GM23338 (cell line): ENCODE measurements around the gene GH1. TPM values are rescaled to one million over a fixed set of nuclear protein-coding genes. Genes with fewer than 3 reads are reported as not detected.
"Not testable (repeated sequence)": the region's sequence is repeated elsewhere in the genome, so short reads cannot be mapped to it uniquely, and the experiment has no call there.

Experiments
- ATAC-seq: fragments of 200-7000 bp; cut with Tn5 transposase; 3 replicates; pipeline ENCODE4 v1.9.1; 2020
- DNase-seq: peaks from one replicate; pipeline ENCODE4 v3.0.0-alpha.2; 2015; ENCODE audit warnings: low spot score
- H2AFZ ChIP-seq: fragments of 200-600 bp; sonication (generic); 2 replicates; pipeline ENCODE4 v1.8.0; 2016; ENCODE audit warnings: antibody characterized with exemption, mild to moderate bottlenecking, moderate library complexity
- H3F3A ChIP-seq: fragments of 200-600 bp; sonication (generic); replicated peaks from 2 replicates; pipeline ENCODE4 v1.8.0; 2017; ENCODE audit warnings: antibody characterized with exemption, mixed run types, low read depth
- H3K27ac ChIP-seq: fragments of 200-600 bp; sonication (generic); 2 replicates; pipeline ENCODE4 v1.6.1; 2016; ENCODE audit warnings: low read depth
- H3K27me3 ChIP-seq: fragments of 200-600 bp; sonication (generic); 2 replicates; pipeline ENCODE4 v1.8.0; 2016; ENCODE audit warnings: mild to moderate bottlenecking, mixed run types, moderate library complexity; ENCODE audit not compliant: insufficient read depth
- H3K36me3 ChIP-seq: fragments of 200-600 bp; sonication (generic); 2 replicates; pipeline ENCODE4 v1.8.0; 2016; ENCODE audit warnings: mild to moderate bottlenecking; ENCODE audit not compliant: insufficient read depth
- H3K4me1 ChIP-seq: fragments of 200-600 bp; sonication (generic); 2 replicates; pipeline ENCODE4 v1.8.0; 2016; ENCODE audit warnings: mild to moderate bottlenecking, moderate library complexity; ENCODE audit not compliant: insufficient read depth
- H3K4me2 ChIP-seq: fragments of 200-600 bp; sonication (generic); 2 replicates; pipeline ENCODE4 v1.7.1; 2017; ENCODE audit warnings: mixed run types
- H3K4me3 ChIP-seq: fragments of 200-600 bp; sonication (generic); 2 replicates; pipeline ENCODE4 v1.6.1; 2016; ENCODE audit warnings: mixed run types
- H3K79me2 ChIP-seq: fragments of 200-600 bp; sonication (generic); replicated peaks from 2 replicates; pipeline ENCODE4 v1.8.0; 2017; ENCODE audit warnings: mild to moderate bottlenecking; ENCODE audit not compliant: insufficient read depth
- H3K9me2 ChIP-seq: fragments of 200-600 bp; sonication (generic); 2 replicates; pipeline ENCODE4 v1.8.0; 2017; ENCODE audit not compliant: insufficient read depth
- H4K20me1 ChIP-seq: fragments of 200-600 bp; sonication (generic); replicated peaks from 2 replicates; pipeline ENCODE4 v1.8.0; 2017; ENCODE audit warnings: mild to moderate bottlenecking; ENCODE audit not compliant: insufficient read depth
- H3K27ac Mint-ChIP-seq: 2 replicates; pipeline ENCODE4 v1.8.0; 2020; ENCODE audit warnings: inconsistent platforms, mild to moderate bottlenecking, moderate library complexity, mixed read lengths
- H3K27me3 Mint-ChIP-seq: 3 replicates; pipeline ENCODE4 v1.8.0; 2022; ENCODE audit warnings: low read depth, mild to moderate bottlenecking, moderate library complexity, mixed read lengths, inconsistent platforms; ENCODE audit not compliant: insufficient read depth, poor library complexity
- H3K36me3 Mint-ChIP-seq: 3 replicates; pipeline ENCODE4 v1.8.0; 2021; ENCODE audit warnings: low read depth, mild to moderate bottlenecking, inconsistent platforms, moderate library complexity, mixed read lengths
- H3K4me1 Mint-ChIP-seq: 3 replicates; pipeline ENCODE4 v1.8.0; 2020; ENCODE audit warnings: mild to moderate bottlenecking, inconsistent platforms, mixed read lengths
- H3K4me3 Mint-ChIP-seq: 3 replicates; pipeline ENCODE4 v1.8.0; 2021; ENCODE audit warnings: moderate library complexity, mild to moderate bottlenecking, inconsistent platforms, mixed read lengths
- H3K9me3 Mint-ChIP-seq: 3 replicates; pipeline ENCODE4 v1.8.0; 2020; ENCODE audit warnings: moderate library complexity, mild to moderate bottlenecking, inconsistent platforms, mixed read lengths
- NANOG ChIP-seq: IDR thresholded peaks from 2 replicates; pipeline ENCODE4 v1.6.1; 2016; ENCODE audit warnings: antibody characterized with exemption, borderline replicate concordance
- polyA plus RNA-seq: library from polyadenylated mRNA; unstranded; fragments of >200 nt; fragmentation: Nextera tagmentation; extraction: Ambion mirVana; gene quantifications from 2 replicates; pipeline ENCODE4 v1.2.1, GENCODE V29; 2016
- total RNA-seq: library from RNA; depleted of rRNA; stranded (reverse); fragments of >200 nt; shearing (Covaris generic); gene quantifications from 2 replicates; pipeline ENCODE4 v1.2.3, GENCODE V29; 2014
- TF ChIP-seq, protein P1 (sequence below), 2 experiments: fragments of 200-600 bp in 1 of 2; sonication (generic) in 1 of 2; conservative IDR thresholded peaks; 2 replicates each; pipeline versions ENCODE4 v1.5.1 to v1.6.1; 2016 to 2017; ENCODE audit warnings: antibody characterized with exemption in 2 of 2, low read depth in 2 of 2, mild to moderate bottlenecking in 2 of 2, moderate library complexity in 1 of 2

Gene GH1
- total and polyA plus RNA-seq, 2 experiments from 2014 or later: 0.57 TPM; not detected in 1

DNA sequence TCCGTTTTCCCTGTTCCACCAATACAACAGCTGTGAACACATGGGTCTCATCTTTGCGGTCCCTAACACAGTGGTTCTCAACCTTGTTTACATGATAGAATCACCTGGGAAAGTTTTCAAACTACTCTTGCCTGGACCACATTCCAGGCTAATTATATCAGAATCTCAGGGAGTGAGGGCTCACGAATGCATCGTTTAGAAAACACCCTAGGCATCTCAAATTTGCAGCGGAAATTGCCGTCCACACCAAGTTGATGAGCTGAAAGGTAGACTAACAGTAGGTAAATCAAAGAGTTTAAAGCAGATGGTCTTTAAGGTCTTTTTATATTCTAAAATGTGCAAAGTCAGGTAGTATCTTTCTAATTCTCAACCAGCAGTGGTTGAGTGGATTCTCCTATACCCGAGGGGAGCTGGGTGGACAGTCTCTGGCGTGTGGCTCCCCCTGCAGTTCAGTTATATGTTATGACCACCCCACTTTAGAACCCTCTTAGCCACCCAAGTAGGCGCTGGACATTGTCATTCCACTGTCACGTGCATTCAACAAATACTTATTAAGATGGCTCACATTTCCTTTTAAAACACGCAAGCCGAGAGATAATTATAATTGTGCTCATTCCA, 11.4 kb downstream of the GH1 start:
- not testable (repeated sequence) for H3K27me3 Mint-ChIP-seq, H2AFZ ChIP-seq, H4K20me1 ChIP-seq, H3K4me1 ChIP-seq, H3K27me3 ChIP-seq, H3K4me3 Mint-ChIP-seq, H3K9me2 ChIP-seq, H3K27ac Mint-ChIP-seq, H3F3A ChIP-seq, H3K36me3 Mint-ChIP-seq, H3K36me3 ChIP-seq, H3K4me3 ChIP-seq, H3K79me2 ChIP-seq, H3K9me3 Mint-ChIP-seq
- ATAC-seq: peak; percentile 84
- 0 out of 2 replicates have a peak overlapping the region, but pooled peaks have one; percentile 29 for H3K27ac ChIP-seq
- DNase-seq: peak; percentile 71
- TF ChIP-seq, protein P1, sequence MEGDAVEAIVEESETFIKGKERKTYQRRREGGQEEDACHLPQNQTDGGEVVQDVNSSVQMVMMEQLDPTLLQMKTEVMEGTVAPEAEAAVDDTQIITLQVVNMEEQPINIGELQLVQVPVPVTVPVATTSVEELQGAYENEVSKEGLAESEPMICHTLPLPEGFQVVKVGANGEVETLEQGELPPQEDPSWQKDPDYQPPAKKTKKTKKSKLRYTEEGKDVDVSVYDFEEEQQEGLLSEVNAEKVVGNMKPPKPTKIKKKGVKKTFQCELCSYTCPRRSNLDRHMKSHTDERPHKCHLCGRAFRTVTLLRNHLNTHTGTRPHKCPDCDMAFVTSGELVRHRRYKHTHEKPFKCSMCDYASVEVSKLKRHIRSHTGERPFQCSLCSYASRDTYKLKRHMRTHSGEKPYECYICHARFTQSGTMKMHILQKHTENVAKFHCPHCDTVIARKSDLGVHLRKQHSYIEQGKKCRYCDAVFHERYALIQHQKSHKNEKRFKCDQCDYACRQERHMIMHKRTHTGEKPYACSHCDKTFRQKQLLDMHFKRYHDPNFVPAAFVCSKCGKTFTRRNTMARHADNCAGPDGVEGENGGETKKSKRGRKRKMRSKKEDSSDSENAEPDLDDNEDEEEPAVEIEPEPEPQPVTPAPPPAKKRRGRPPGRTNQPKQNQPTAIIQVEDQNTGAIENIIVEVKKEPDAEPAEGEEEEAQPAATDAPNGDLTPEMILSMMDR (conservative IDR thresholded peaks at IDR 0.05; ENCODE audit: low read depth in 2 of 2): peak; percentile 54 to 60
- TF ChIP-seq NANOG: 0 out of 2 replicates have a peak, but pooled peaks have one; percentile 20
- H3K4me2 ChIP-seq: peak overlapping the region; percentile 22; the same call in 1 of the 2 replicates
- peaks cover 20% of the 10 kb centered on the region for H3K4me1 Mint-ChIP-seq

DNA sequence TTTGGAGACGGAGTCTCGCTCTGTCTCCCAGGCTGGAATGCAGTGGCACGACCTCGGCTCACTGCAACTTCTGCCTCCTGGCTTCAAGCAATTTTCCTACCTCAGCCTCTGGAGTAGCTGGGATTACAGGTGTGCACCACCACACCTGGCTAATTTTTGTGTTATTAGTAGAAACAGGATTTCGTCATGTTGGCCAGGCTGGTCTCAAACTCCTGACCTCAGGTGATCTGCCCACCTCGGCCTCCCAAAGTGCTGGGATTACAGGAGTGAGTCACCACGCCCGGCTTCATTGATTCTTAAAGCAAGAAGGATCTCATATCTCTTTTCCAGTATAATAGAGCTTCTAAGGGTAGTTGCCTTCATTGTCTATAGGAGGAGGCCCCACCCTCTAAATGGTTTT, 13.8 kb downstream of the GH1 start:
- not testable (repeated sequence) for H3K27me3 Mint-ChIP-seq, H2AFZ ChIP-seq, H3K27me3 ChIP-seq

DNA sequence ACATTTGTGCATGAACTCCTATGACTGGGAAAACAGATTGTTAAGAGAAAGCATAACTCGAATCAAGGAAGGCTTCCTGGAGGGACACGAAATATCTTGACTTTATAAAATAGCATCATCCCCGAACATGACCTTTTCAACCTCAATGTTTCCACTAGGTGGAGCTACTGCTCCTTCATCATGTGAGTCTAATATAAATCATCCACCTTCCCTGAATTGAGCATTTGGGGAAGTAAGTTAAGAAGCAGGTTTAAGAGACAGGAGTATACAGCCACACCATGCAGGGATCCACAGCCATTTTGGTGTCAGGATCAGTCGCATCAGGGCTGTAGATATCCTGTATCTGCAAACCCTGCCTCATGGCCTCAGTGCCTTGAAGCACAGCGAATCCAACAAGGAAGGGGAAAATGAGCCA, 14.8 kb downstream of the GH1 start:
- H3K27ac ChIP-seq, H3F3A ChIP-seq, H2AFZ ChIP-seq, H3K4me2 ChIP-seq, H3K4me3 Mint-ChIP-seq, H3K79me2 ChIP-seq, H3K4me3 ChIP-seq, H3K9me2 ChIP-seq, H3K9me3 Mint-ChIP-seq, H3K36me3 Mint-ChIP-seq, H4K20me1 ChIP-seq, H3K36me3 ChIP-seq, H3K4me1 Mint-ChIP-seq, H3K4me1 ChIP-seq, H3K27me3 Mint-ChIP-seq, H3K27me3 ChIP-seq: not testable (repeated sequence)
- ATAC-seq (peak; percentile 61), DNase-seq (peak; percentile 24)
- H3K27ac Mint-ChIP-seq: 0 out of 2 replicates have a peak overlapping the region, but pooled peaks have one; percentile 54
- TF ChIP-seq, protein P1 (conservative IDR thresholded peaks at IDR 0.05; ENCODE audit: low read depth in 2 of 2): peak; percentile 40 to 55

More for the DNA sequence above, 13.8 kb downstream of the GH1 start:
- H3K4me1 Mint-ChIP-seq, H3K27ac ChIP-seq, H3K4me2 ChIP-seq, H3K9me2 ChIP-seq, H3K36me3 Mint-ChIP-seq, DNase-seq, H3K4me3 ChIP-seq, H3F3A ChIP-seq, H3K27ac Mint-ChIP-seq, H3K4me1 ChIP-seq, H4K20me1 ChIP-seq, H3K36me3 ChIP-seq, H3K79me2 ChIP-seq, H3K4me3 Mint-ChIP-seq, ATAC-seq, H3K9me3 Mint-ChIP-seq: not testable (repeated sequence)

DNA sequence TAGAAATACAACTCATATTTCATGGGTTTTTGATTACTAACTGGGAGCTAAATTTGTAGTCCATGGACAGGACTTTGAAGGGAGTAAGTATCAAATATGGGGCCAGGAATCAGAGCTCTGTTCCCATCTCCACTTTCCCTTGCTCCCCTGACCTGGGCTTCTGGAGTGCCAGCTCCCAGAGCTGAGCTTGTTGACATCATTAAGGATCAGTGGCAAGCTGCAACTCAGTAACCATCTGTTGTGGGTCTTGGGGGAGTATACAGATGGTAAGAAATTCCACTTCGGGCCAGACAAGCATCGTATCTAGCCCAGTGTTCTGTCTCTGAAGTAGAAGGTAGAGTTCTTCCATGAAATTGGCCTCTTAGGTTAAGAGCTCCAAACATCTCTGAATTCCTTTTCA, 16.7 kb downstream of the GH1 start:
- not testable (repeated sequence) for H3K27me3 ChIP-seq, H3K4me3 Mint-ChIP-seq, H3K4me1 ChIP-seq, H3K9me2 ChIP-seq, H3K79me2 ChIP-seq, H3K27me3 Mint-ChIP-seq, H3K36me3 Mint-ChIP-seq, H4K20me1 ChIP-seq, H3K27ac ChIP-seq, H3K36me3 ChIP-seq, H3K4me2 ChIP-seq, H3K4me3 ChIP-seq, H3F3A ChIP-seq, ATAC-seq, H3K27ac Mint-ChIP-seq, H3K4me1 Mint-ChIP-seq, H3K9me3 Mint-ChIP-seq, DNase-seq, H2AFZ ChIP-seq

DNA sequence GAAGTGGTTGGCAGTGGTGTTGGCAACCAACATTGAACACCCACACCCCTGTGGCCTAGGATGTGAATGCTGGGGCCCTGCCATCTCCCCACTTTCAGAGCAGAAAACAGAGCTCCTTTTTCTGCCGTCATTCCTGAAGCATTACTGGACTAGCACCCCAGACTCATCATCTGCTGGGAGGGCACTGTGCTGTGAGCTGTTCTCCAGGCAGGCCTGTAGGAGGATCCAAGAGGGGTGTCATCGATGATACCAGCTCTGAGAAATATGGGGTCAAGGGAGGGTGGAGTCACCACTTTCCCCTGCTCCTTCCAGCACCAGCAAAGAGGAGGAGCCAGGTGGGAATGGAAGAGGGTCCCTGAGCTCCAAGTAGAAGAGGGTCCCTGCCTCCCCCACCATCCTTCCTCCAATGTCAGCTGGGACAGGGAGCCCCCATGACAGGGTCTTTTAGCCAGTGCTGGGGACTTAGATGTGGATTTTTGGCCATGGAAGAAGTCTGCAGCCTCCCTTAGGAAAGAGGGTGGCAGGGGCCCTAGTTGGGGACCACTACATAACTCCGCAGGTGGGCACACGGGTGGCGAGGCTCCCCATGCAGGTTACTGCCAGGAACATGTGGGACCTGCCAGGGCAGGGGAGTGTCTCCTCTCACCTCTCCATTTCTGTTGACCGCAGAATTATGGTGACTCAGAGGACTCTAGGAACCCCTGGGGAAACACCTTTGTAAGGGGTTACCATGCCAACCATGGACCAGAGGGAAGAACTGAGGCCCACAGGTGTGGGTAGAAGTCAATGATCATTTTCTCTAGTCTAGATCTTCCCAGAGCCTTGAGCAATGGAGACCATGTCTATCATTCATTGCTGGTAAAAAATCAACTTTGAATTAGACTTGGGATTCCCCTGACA, 19.5 kb downstream of the GH1 start:
- not testable (repeated sequence) for H3K9me3 Mint-ChIP-seq, H3K27ac Mint-ChIP-seq, H3K27me3 Mint-ChIP-seq, H3K4me3 ChIP-seq, H3K36me3 Mint-ChIP-seq, DNase-seq, H3K4me2 ChIP-seq, H3K4me1 ChIP-seq, H3K9me2 ChIP-seq, H3K4me1 Mint-ChIP-seq, ATAC-seq, H4K20me1 ChIP-seq, H3K27ac ChIP-seq, H3K27me3 ChIP-seq, H2AFZ ChIP-seq, H3K4me3 Mint-ChIP-seq, H3F3A ChIP-seq, H3K79me2 ChIP-seq, H3K36me3 ChIP-seq
